ENCODE data around the gene NHSL2.
"Not testable (repeated sequence)": the region's sequence is repeated elsewhere in the genome, so short reads cannot be mapped to it uniquely, and the experiment has no call there.

NHSL2 gene

GRCh38 chrX:71945237-71945805 is 34.7 kb downstream of the NHSL2 start:
- Histone ChIP-seq H3K79me2 (ENCODE audit: control insufficient read depth, insufficient read depth, low read length, unreplicated experiment) (no peaks in the 10 kb centered on the region), H3K4me1 (ENCODE audit: control insufficient read depth, insufficient read depth, low read length, unreplicated experiment) (peaks cover 13% of the 10 kb centered on the region), H3K4me3 (ENCODE audit: low read depth, low read length) (no peak overlapping the region), H2AFZ (ENCODE audit: low read length, unreplicated experiment) (no peak overlapping the region), H3K27me3 (ENCODE audit: insufficient read depth, low read length) (no peaks in the 10 kb centered on the region), H3K27ac (ENCODE audit: low read depth, low read length) (no peak overlapping the region), H3K36me3 (ENCODE audit: insufficient read depth, low read length) (no peaks in the 10 kb centered on the region)

DNA sequence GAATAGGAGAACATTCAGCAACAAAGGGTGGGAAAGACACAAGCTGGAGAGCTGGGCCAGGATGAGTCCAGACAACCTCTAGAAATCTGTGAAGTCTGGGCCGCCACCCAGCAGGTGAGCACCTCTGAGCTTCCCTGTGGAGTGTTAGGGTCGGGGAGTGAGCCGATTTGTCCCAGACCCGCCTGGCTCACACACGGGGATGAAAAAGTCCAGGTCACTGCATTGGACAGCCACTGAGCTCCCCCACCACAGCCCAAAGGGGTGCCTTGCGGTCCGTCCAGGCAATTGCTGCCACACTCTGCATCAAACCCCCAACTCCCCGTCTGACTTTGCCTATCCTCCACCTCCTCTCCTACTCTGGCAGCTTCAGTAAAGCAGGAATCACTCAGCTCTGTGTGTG is 38.7 kb downstream of the NHSL2 start:
- H2AFZ ChIP-seq (ENCODE audit: low read length, unreplicated experiment), result no peak overlapping the region
- no peak overlapping the region for H3K27ac ChIP-seq (ENCODE audit: low read depth, low read length)
- H3K27me3 ChIP-seq (ENCODE audit: insufficient read depth, low read length), result no peaks in the 10 kb centered on the region
- no peaks in the 10 kb centered on the region for H3K4me1 ChIP-seq (ENCODE audit: control insufficient read depth, insufficient read depth, low read length, unreplicated experiment)
- no peak overlapping the region for H3K4me3 ChIP-seq (ENCODE audit: low read depth, low read length)
- no peaks in the 10 kb centered on the region for H3K36me3 ChIP-seq (ENCODE audit: insufficient read depth, low read length)
- no peaks in the 10 kb centered on the region for H3K79me2 ChIP-seq (ENCODE audit: control insufficient read depth, insufficient read depth, low read length, unreplicated experiment)

- no peak overlapping the region for H3K27ac ChIP-seq (ENCODE audit: low read depth, low read length)
These were observed 39.3 kb downstream of the NHSL2 start for GRCh38 chrX:71949844-71950445.

DNA sequence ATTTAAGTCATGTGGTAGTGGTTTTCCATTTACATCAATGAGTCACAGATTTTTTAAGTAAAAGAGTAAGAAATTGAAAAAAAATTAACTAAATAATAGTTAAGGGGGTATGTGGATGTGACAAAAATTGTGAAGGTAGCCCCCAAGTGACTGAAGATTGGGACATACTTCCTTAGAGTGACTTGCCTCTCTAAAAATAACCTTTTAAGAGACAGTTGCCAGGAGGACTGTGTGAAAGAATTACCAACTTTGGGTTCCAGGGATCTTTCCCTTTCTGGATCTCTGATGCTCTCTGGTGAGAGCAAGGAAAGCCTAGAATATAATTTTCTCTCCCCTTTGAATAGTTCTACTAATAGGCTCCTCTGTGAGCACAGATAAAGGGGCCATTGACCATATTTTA is 42.7 kb downstream of the NHSL2 start:
- no peaks in the 10 kb centered on the region for H3K27me3 ChIP-seq (ENCODE audit: insufficient read depth, low read length)
- no peak overlapping the region for H3K4me3 ChIP-seq (ENCODE audit: low read depth, low read length)
- no peaks in the 10 kb centered on the region for H3K4me1 ChIP-seq (ENCODE audit: control insufficient read depth, insufficient read depth, low read length, unreplicated experiment)
- H2AFZ ChIP-seq (ENCODE audit: low read length, unreplicated experiment), result no peak overlapping the region
- no peak overlapping the region for H3K27ac ChIP-seq (ENCODE audit: low read depth, low read length)
- no peaks in the 10 kb centered on the region for H3K36me3 ChIP-seq (ENCODE audit: insufficient read depth, low read length)
- no peaks in the 10 kb centered on the region for H3K79me2 ChIP-seq (ENCODE audit: control insufficient read depth, insufficient read depth, low read length, unreplicated experiment)

More at GRCh38 chrX:71949844-71950445, 39.3 kb downstream of the NHSL2 start:
- no peaks in the 10 kb centered on the region for H3K27me3 ChIP-seq (ENCODE audit: insufficient read depth, low read length)
- H2AFZ ChIP-seq (ENCODE audit: low read length, unreplicated experiment), result no peak overlapping the region
- no peak overlapping the region for H3K4me3 ChIP-seq (ENCODE audit: low read depth, low read length)
- H3K79me2 ChIP-seq (ENCODE audit: control insufficient read depth, insufficient read depth, low read length, unreplicated experiment), result no peaks in the 10 kb centered on the region
- no peaks in the 10 kb centered on the region for H3K36me3 ChIP-seq (ENCODE audit: insufficient read depth, low read length)
- no peaks in the 10 kb centered on the region for H3K4me1 ChIP-seq (ENCODE audit: control insufficient read depth, insufficient read depth, low read length, unreplicated experiment)

GRCh38 chrX:71953946-71954345 is 43.3 kb downstream of the NHSL2 start:
- Histone ChIP-seq H3K27ac (ENCODE audit: low read depth, low read length) (no peak overlapping the region), H3K27me3 (ENCODE audit: insufficient read depth, low read length) (no peaks in the 10 kb centered on the region), H2AFZ (ENCODE audit: low read length, unreplicated experiment) (no peak overlapping the region), H3K79me2 (ENCODE audit: control insufficient read depth, insufficient read depth, low read length, unreplicated experiment) (no peaks in the 10 kb centered on the region), H3K36me3 (ENCODE audit: insufficient read depth, low read length) (no peaks in the 10 kb centered on the region), H3K4me1 (ENCODE audit: control insufficient read depth, insufficient read depth, low read length, unreplicated experiment) (no peaks in the 10 kb centered on the region), H3K4me3 (ENCODE audit: low read depth, low read length) (no peak overlapping the region)

DNA sequence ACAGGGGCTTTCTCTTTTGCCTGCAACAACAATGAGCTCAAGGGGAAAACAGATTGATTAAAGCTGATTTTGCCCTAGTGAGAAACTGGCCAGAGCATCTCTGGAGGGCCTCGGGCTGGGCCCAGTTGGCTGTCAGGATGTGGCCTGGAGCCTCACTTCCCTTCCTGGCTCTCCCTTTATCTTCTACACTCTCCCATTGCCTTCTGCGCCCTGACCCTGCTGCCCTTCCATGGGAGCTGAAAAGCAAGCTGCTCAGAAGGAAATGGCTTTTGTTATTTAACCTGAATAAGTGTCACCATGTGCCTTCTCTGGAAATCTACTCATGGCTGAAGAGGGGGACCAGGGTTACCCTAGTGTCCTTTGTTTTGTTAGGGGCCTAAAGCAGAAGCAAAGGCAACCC is 43.8 kb downstream of the NHSL2 start:
- Histone ChIP-seq H3K79me2 (ENCODE audit: control insufficient read depth, insufficient read depth, low read length, unreplicated experiment) (no peaks in the 10 kb centered on the region), H2AFZ (ENCODE audit: low read length, unreplicated experiment) (no peak overlapping the region), H3K4me1 (ENCODE audit: control insufficient read depth, insufficient read depth, low read length, unreplicated experiment) (no peaks in the 10 kb centered on the region), H3K27me3 (ENCODE audit: insufficient read depth, low read length) (no peaks in the 10 kb centered on the region), H3K36me3 (ENCODE audit: insufficient read depth, low read length) (no peaks in the 10 kb centered on the region), H3K4me3 (ENCODE audit: low read depth, low read length) (no peak overlapping the region), H3K27ac (ENCODE audit: low read depth, low read length) (no peak overlapping the region)

DNA sequence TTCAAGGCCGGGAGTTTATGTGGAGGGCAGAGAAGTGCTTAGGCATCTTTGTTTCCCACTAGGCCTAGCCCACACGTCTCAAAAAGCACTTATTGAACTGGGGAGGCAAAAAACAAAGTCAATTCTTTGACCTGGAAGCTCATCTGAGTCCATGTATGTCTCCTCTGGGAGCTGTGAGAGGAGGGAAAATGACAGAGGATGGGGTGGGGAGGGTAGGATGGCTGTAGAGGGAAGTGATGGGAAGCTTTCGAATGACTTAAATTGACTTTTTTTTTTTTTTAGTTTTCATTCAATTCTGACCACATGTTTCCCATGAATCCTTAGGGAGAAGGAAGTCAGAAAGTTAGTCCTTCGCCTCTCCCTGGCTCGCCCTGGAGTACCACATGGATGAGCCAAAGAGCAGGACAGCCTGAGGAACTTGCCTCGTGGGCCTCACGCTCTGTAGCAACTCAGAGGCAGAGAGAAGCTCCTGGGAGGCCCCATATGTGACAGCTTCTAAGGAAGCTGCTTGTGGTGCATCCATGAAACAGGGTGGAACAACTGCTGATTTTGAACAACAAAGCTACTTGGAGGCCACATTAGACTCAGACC is 45.0 kb downstream of the NHSL2 start:
- no peak overlapping the region for H3K27ac ChIP-seq (ENCODE audit: low read depth, low read length)
- no peaks in the 10 kb centered on the region for H3K36me3 ChIP-seq (ENCODE audit: insufficient read depth, low read length)
- H3K27me3 ChIP-seq (ENCODE audit: insufficient read depth, low read length), result no peaks in the 10 kb centered on the region
- H3K4me1 ChIP-seq (ENCODE audit: control insufficient read depth, insufficient read depth, low read length, unreplicated experiment), result no peaks in the 10 kb centered on the region
- no peak overlapping the region for H2AFZ ChIP-seq (ENCODE audit: low read length, unreplicated experiment)
- no peak overlapping the region for H3K4me3 ChIP-seq (ENCODE audit: low read depth, low read length)
- H3K79me2 ChIP-seq (ENCODE audit: control insufficient read depth, insufficient read depth, low read length, unreplicated experiment), result no peaks in the 10 kb centered on the region

DNA sequence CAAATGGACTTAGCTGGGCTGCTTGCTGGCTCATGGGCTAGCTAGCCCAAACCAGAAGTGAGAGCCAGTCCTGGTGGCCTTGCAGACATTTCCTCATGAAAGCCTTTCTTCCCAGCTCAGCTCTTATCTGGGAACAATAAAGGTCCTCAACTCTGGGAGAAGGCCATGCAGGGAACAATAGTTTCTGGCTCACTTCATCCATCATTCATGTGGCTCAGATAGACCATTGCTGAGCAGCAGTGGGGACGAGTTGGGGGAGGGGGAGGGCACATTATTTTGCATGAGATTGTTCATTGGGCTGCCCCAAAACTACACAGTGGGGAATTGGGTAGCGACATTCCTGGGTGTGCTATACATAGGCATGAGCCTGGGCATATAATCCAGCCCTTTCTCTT is 47.6 kb downstream of the NHSL2 start:
- Histone ChIP-seq H3K36me3 (ENCODE audit: insufficient read depth, low read length) (no peaks in the 10 kb centered on the region), H3K27ac (ENCODE audit: low read depth, low read length) (no peak overlapping the region), H3K4me1 (ENCODE audit: control insufficient read depth, insufficient read depth, low read length, unreplicated experiment) (no peaks in the 10 kb centered on the region), H3K27me3 (ENCODE audit: insufficient read depth, low read length) (no peaks in the 10 kb centered on the region), H3K79me2 (ENCODE audit: control insufficient read depth, insufficient read depth, low read length, unreplicated experiment) (no peaks in the 10 kb centered on the region), H3K4me3 (ENCODE audit: low read depth, low read length) (no peak overlapping the region), H2AFZ (ENCODE audit: low read length, unreplicated experiment) (no peak overlapping the region)

- not testable (repeated sequence) for H3K27me3 ChIP-seq (ENCODE audit: insufficient read depth, low read length); H3K36me3 ChIP-seq (ENCODE audit: insufficient read depth, low read length); H3K4me3 ChIP-seq (ENCODE audit: low read depth, low read length)
These were observed 53.5 kb downstream of the NHSL2 start for GRCh38 chrX:71964184-71964583.

GRCh38 chrX:71974916-71975315 is 64.3 kb downstream of the NHSL2 start:
- H3K36me3 ChIP-seq (ENCODE audit: insufficient read depth, low read length), result no peaks in the 10 kb centered on the region
- no peak overlapping the region for H2AFZ ChIP-seq (ENCODE audit: low read length, unreplicated experiment)
- H3K27me3 ChIP-seq (ENCODE audit: insufficient read depth, low read length), result no peaks in the 10 kb centered on the region
- no peaks in the 10 kb centered on the region for H3K4me1 ChIP-seq (ENCODE audit: control insufficient read depth, insufficient read depth, low read length, unreplicated experiment)
- no peak overlapping the region for H3K27ac ChIP-seq (ENCODE audit: low read depth, low read length)
- H3K4me3 ChIP-seq (ENCODE audit: low read depth, low read length), result no peak overlapping the region
- no peaks in the 10 kb centered on the region for H3K79me2 ChIP-seq (ENCODE audit: control insufficient read depth, insufficient read depth, low read length, unreplicated experiment)

More at GRCh38 chrX:71964184-71964583, 53.5 kb downstream of the NHSL2 start:
- H3K79me2 ChIP-seq (ENCODE audit: control insufficient read depth, insufficient read depth, low read length, unreplicated experiment); H2AFZ ChIP-seq (ENCODE audit: low read length, unreplicated experiment); H3K27ac ChIP-seq (ENCODE audit: low read depth, low read length); H3K4me1 ChIP-seq (ENCODE audit: control insufficient read depth, insufficient read depth, low read length, unreplicated experiment): not testable (repeated sequence)

DNA sequence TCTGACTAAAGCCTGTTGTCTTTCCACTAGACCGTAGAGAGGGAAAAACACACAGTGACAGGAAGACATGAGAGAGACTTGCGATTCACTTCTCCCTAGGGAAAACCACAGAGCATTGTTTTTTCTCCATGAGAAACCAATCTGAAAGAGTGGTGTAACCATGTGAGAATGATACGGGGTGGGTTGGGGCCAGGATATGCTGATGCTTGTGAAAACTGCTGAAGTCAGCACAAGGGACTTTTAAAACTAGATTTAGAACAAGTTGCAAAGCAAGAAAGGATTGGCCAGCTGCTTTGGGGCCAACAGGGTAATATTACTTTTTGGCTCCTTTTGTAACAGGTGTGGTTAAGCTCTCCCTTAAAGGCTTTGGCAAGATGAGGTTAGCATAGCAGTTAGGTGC is 66.1 kb downstream of the NHSL2 start:
- no peak overlapping the region for H3K4me3 ChIP-seq (ENCODE audit: low read depth, low read length)
- no peaks in the 10 kb centered on the region for H3K4me1 ChIP-seq (ENCODE audit: control insufficient read depth, insufficient read depth, low read length, unreplicated experiment)
- no peaks in the 10 kb centered on the region for H3K79me2 ChIP-seq (ENCODE audit: control insufficient read depth, insufficient read depth, low read length, unreplicated experiment)
- H3K27me3 ChIP-seq (ENCODE audit: insufficient read depth, low read length), result no peaks in the 10 kb centered on the region
- no peaks in the 10 kb centered on the region for H3K36me3 ChIP-seq (ENCODE audit: insufficient read depth, low read length)
- no peak overlapping the region for H2AFZ ChIP-seq (ENCODE audit: low read length, unreplicated experiment)
- no peak overlapping the region for H3K27ac ChIP-seq (ENCODE audit: low read depth, low read length)

Data from ACC112 (cell line).